A172 (cell line): ENCODE measurements around the gene RNF167. TPM values are rescaled to one million over a fixed set of nuclear protein-coding genes. Genes with fewer than 3 reads are reported as not detected.

Experiments
- DNase-seq: peaks from one replicate; pipeline ENCODE4 v3.0.0-alpha.2; 2015; ENCODE audit warnings: low spot score
- total RNA-seq: library from RNA; depleted of rRNA; stranded (reverse); fragments of >200 nt; shearing (Covaris generic); gene quantifications from 2 replicates; pipeline ENCODE4 v1.2.3, GENCODE V29; 2014

RNF167 gene
- total RNA-seq, 1 experiment from 2014 or later, result 49.2 TPM

- peak; percentile 86 for DNase-seq
These were observed 13.4 kb downstream of the RNF167 start for GRCh38 chr17:4953451-4953961.

- no peak for DNase-seq
These were observed 15.0 kb downstream of the RNF167 start for GRCh38 chr17:4955091-4955490.

GRCh38 chr17:4956493-4957061 is 16.5 kb downstream of the RNF167 start:
- no peak for DNase-seq

GRCh38 chr17:4958102-4958501 is 18.0 kb downstream of the RNF167 start:
- no peak for DNase-seq

DNA sequence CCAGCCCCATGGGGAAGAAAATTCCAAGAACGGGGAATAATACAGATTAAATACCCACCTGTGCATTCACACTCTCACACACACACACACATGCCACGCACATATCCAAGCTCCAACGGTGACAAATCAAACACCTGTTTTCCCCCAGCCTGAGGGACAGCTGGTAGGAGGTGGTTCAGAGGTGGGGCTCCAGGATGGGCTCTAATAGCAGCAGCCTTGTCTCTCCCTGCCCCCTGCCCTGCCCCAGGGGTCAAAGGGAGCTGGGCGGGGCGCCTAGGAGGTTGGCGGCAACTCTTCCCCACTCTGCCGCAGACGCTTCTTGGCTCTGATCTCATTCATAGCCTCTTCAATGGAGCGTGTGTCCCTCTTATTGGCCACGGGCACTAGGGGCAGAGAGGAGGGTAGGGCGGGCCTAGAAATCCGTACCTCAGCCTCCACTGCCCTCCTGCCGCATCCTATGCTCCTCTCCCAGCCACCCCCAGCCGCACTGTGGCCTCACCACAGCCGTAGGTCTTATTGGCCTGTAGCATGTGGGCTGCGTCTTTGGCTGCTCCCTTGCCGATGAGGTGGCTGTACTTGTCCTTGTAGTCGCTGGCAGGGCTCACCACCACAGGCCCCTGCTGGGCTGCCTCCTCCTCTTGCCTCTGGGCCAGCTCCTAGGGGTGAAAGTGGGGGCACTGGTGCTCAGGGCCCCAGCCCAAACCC is 19.3 kb downstream of the RNF167 start:
- DNase-seq, result no peak

- no peak for DNase-seq
These were observed 20.3 kb downstream of the RNF167 start for GRCh38 chr17:4960279-4960922.

- no peak for DNase-seq
These were observed 25.4 kb downstream of the RNF167 start for GRCh38 chr17:4965311-4965986.

DNA sequence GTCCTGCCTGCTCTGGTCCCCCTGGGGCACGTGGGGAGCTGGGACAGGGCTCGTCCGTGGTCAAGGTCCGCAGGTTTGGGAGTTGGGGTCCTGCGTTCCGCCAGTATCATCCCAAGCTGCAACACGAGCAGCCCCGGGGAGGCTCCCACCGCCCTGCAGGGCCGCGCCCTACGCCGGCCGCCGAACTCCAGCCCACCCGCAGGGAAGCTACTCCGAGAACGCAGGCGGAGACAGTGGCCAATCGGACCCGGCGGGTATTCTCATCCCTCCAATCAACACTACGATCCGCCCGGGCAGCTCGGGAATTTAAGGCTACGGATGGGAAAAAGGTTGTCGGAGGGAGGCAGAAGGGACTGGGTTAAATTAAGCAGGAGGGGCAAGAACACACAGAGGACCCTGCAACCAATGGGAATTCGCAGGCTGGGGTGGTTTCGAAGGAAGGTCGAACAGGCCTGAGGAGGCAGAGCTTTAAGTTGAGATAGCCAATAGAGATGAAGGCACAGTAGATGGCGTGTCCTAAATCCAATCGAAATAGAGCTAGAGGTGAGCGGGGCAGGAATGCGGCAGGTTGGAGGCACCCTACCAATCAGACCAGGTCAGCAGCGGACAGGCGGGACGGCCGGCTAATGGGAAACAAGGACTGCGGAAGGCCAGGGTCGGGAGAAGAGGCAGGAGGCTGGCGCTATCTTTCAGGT is 26.9 kb downstream of the RNF167 start:
- DNase-seq, result peak; percentile 100

DNA sequence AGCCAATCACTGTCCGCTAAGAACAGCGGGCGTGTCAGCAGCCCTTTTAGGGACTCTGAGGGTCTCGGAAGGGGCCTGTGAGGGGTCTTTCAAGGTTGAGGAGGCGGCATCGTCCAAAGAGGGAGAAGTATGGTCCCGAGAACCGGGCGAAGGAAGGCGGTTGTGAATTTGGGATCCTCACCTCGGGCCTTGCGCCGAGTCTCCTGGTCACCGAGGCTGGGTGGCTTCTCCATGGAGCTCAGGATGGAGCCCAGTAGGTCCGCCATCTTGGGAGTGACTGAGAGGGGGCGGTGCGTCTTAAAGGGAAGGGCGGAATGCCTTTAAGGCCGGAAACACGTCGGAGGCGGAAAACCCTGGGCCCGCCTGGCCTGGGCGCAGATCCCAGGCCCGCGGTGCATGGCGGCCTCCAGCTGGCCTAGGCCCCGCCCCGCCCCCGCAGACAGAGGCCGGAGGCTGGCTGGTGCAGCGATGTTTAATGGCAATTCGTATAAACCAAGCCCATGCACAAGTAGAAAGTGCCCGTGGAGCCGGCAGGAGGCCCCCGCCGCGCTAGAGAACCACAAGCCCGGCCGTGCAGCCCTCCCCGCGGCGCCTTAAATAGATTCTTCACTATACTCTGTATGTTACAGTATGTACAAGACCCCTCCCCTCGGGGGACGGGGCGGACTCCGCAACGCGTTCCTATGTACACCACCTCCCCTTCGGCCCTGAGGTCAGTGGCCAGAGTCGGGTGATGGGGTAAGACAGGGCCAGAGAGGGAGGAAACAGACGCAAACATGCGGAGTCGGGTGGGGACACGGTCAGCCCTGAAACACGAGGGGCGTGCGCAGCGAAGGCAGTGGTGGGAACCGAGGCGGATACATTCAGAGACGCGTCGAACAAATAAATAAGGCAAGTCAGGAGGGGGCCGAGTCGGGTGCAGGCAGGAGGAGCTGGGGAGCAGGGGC is 27.7 kb downstream of the RNF167 start, which contains the start of gene SPAG7:
Gene SPAG7 (minus strand): TSS at position 279 of the 947 bp plus-strand sequence. CDS start 13 bp downstream, at position 266.
- peak; percentile 95 for DNase-seq

- DNase-seq, result no peak
These were observed 28.5 kb downstream of the RNF167 start for GRCh38 chr17:4968486-4969046.

DNA sequence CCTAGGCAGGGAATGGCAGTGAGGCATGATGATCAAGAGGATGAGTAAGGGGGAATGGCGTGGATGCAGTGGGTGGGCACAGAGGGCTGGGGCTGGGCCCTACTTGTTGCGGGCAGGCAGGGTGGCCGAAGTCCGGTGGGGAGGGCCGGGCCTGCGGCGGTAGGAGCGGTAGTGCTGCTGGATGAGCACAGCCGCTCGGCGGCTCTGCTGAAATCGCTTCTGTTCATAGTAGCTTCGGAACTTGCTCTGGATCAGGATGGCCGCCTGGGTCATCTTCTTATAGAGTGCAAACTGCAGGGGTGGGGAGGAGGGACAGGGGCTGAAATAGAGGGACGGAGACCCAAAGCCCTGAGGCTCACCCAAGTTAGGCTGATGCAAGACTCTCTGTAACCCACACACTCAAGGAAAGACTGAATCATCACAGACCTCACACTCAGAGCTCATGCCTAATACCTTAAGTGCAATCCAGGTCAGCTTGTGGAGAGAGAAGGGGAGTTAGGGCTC is 29.0 kb downstream of the RNF167 start:
- peak; percentile 51 for DNase-seq

DNA sequence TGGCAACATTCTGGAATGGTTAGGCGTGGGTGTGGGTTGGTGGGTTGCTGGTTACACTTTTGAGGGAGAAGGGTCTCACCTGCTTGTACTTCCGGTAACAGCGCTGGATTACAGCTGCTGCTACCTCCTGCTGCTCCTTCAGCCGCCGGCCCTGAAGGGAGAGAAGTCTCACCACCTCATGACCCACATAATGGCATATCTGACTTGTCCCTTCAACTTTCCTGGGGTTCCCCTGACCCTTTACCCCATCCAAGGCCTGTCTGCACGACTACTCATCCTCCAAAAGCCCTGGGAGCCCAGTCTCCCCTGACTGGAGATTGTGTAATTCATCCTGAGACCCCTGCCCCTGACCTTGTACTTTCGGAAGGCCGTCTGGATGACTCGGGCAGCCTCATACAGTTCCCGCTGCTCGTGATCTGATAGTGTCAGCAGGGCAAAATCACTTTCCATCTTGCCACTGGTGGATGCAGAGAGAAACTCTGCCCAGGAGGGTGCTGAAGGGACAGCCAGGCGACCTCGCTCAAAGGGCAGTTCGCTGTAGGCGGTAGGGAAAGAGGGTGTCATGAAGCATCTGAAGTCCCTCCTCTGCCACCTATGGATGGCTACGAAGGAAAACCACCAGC is 29.6 kb downstream of the RNF167 start:
- no peak for DNase-seq

- DNase-seq, result no peak
These were observed 30.2 kb downstream of the RNF167 start for GRCh38 chr17:4970273-4970672.

DNA sequence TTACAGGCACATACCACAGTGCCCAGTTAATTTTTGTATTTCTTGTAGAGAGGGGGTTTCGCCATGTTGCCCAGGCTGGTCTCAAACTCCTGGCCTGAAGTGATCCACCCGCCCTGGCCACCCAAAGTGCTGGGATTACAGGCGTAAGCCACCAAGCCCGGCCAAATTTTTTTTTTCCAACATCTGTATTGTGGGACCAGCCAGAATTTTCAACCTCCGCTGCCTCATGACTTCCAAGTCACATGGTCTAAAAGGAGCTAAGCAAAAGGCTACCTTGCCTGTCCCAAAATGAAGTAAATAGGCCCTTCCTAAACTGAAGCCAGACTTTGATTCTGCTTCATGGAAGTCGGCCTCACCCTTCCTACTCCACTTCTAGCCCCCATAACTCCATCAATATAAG is 31.8 kb downstream of the RNF167 start:
- DNase-seq, result no peak

DNA sequence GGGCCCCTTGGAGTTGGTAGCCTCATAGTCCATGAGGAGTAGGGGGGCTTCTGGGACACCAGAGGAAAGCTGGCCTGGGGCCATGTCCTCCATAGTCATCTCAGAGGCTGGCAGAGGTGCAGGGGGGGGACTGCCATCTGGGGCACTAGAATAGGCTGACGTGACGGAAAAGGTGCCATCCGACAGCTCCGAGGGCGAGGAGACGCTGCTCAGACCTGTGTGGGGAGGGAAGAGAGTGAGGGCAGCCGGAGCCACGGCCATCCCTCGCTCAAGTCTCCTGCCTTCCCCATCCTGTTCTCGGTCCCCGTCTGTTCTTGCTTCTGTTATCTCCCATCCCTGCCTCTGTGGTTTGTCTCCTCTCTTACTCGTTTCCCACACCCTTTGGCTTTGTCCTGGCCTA is 32.3 kb downstream of the RNF167 start:
- DNase-seq, result no peak

- DNase-seq, result no peak
These were observed 32.7 kb downstream of the RNF167 start for GRCh38 chr17:4972752-4973151.

- DNase-seq, result no peak
These were observed 33.4 kb downstream of the RNF167 start for GRCh38 chr17:4973256-4974114.

DNA sequence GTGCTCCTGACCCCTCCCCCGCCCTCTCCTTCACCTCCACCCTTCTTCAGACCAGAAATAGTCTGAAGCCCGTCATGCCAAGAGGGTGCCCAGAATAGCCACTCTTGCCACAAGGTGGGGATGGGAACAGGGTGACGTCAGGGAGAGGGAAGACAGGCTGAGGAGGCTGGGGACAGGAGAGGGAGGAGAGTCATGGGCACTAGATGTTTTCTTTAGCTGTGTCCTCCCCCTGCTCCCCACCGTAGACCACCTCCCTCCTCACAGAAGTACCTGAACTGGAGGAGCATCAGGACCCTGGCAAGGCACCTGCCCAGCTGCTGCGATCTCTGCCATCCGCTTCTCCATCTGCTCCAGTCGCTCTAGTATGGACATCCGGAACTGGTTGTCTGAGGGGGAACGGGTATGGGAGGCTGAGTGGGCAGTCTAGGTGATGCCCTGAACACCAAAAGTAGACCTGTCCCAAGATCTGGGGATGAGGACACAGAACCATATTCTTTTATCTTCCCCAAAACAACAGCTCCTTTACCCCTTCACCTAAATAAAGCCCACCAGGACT is 34.1 kb downstream of the RNF167 start:
- DNase-seq, result no peak
